HG02642 (cell line): ENCODE data around the gene ATRX.
A peak's percentile ranks its signal among the peaks of the same experiment; 100 is the strongest.
"Not testable (repeated sequence)": the region's sequence is repeated elsewhere in the genome, so short reads cannot be mapped to it uniquely, and the experiment has no call there.

Experiments used
- ATAC-seq: cut with Tn5 transposase; IDR thresholded peaks from one replicate; pipeline ENCODE4 v1.9.1; 2021; ENCODE audit warnings: mild to moderate bottlenecking; ENCODE audit not compliant: unreplicated experiment, poor library complexity

The ATRX gene

GRCh38 chrX:77742788-77743476 lies 43.1 kb downstream of the ATRX start:
- ATAC-seq = no peak

- no peak for ATAC-seq
Observed at GRCh38 chrX:77740376-77740905, 45.6 kb downstream of the ATRX start.

DNA sequence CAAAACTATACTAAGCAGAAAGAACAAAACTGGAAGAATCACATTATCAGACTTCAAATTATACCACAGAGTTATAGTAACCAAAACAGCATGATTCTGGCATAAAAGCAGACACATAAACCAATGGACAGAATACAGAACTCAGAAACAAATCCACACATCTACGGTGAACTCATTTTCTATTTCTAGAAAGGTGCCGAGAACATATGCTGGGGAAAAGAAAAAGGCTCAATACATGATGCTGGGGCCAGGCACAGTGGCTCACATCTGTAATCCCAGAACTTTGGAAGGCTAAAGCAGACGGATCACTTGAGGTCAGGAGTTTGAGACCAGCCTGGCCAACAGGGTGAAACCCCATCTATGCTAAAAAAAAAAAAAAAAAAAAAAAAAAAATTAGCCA lies 52.7 kb downstream of the ATRX start:
- no peak for ATAC-seq

DNA sequence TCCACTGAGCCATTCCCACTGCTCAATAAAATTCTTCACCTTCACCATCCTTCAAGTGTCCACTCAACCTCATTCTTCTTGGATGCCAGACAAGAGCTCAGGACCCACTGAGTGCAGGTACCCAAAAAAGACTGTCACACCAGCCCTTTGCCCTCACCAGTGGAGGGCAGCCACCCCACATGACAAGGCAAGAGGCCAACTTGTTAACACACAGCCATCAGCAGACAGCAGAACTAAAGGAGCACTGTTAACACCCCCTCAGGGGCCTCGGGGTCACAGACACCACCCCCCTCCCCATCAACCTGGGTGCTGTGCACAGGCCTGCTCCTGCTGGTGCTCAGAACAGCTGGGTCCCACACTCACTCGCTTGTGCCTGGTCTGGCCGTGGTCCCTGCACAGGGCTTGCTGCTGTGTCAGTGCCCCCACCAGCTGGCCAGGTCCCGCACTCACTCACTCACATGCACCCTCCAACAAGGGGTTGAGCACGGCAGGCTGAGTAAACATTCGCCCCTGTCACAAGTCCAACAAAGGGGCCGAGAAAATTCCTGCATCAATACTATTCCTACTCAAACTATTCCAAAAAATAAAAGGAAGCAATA lies 54.1 kb downstream of the ATRX start:
- no peak for ATAC-seq

DNA sequence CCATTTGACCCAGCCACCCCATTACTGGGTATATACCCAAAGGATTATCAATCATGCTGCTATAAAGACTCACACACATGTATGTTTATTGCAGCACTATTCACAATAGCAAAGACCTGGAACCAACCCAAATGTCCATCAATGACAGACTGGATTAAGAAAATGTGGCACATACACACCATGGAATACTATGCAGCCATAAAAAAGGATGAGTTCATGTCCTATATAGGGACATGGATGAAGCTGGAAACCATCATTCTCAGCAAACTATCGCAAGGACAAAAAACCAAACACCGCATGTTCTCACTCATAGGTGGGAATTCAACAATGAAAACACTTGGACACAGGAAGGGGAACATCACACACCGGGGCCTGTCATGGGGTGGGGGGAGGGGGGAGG lies 59.9 kb downstream of the ATRX start:
- ATAC-seq = not testable (repeated sequence)

DNA sequence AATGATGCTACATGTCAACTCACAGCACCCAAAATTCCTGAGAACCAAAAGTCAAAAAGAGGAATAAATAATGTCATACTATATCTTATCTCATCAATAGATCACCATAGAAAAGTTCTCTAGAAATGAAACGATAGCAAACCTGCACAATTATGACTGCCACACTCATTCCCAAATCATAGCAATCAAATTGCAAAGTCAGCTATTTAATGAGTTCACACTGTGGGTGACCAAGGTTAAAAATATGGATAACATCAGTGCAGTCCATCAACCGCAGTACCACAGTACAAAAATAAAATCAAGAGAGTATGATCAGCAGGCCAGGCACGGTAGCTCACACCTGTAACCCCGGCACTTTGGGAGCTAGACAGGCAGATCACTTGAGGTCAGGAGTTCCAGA lies 62.3 kb downstream of the ATRX start:
- ATAC-seq = no peak

- ATAC-seq = no peak
Observed at GRCh38 chrX:77719388-77719787, 66.6 kb downstream of the ATRX start.

- ATAC-seq = no peak
Observed at GRCh38 chrX:77704881-77705280, 81.1 kb downstream of the ATRX start.

- no peak for ATAC-seq
Observed at GRCh38 chrX:77698242-77698641, 87.8 kb downstream of the ATRX start.

DNA sequence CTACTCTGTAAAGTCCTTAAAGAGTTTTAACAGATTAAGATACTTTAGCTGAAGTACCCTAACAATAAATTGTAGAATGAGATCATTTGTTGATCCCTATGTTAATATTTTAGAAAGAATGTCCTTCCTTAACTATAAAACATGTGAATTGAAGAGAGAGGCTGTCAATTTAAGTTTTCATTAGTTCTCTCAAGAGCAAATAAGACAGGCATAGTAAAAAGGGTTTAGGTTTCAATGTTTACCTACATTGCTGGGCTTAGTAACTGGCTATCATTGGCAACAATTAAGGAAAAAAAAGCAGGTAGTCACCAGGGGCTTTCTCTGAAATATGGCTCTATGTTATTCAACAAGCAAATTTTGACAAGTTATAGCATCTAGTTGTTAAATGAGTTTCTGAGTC lies 91.5 kb downstream of the ATRX start:
- no peak for ATAC-seq

- ATAC-seq = no peak
Observed at GRCh38 chrX:77693594-77693993, 92.4 kb downstream of the ATRX start.

DNA sequence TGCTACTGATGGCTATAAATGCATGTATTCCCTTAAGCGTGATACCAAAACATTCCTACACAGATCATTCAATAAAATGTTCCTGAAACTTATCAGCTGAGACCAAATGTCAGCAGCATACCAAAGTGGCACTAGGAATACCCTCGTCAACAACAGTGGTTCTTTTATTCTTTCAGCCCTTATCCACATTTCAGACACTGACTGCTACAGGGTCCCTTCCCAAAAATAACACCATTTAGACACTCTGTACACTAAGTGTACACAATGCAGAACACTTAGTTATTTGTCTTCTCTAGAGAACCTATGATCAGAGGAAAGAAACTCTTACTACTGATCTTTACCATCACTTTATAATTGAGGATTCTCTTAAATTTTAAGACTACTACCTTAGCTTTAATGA lies 94.1 kb downstream of the ATRX start:
- ATAC-seq = no peak

DNA sequence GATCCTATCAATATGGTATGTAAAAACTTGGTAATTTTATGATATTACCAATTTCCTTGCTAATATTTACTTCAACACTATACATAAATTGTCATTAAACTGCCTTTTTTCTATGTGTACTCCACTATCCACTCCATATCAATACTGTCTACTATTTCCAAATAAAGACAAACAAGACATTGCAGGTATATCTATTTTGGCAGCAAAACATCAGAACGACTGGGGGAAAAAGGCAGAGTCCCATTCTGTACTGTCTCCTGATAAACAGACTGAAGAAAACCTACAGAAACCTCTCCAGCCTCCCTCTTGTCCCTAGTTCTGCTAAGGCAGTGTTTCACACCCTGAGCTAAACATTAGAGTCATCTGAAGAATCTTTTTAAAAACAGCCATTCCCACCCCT lies 96.6 kb downstream of the ATRX start:
- no peak for ATAC-seq

- not testable (repeated sequence) for ATAC-seq
Observed at GRCh38 chrX:77685683-77686082, 100.3 kb downstream of the ATRX start.

- ATAC-seq = no peak
Observed at GRCh38 chrX:77679144-77679543, 106.9 kb downstream of the ATRX start.

- ATAC-seq = no peak
Observed at GRCh38 chrX:77675986-77676385, 110.0 kb downstream of the ATRX start.

GRCh38 chrX:77668391-77669237 lies 117.4 kb downstream of the ATRX start:
- ATAC-seq = no peak

- ATAC-seq = no peak
Observed at GRCh38 chrX:77658886-77659285, 127.1 kb downstream of the ATRX start.

- ATAC-seq = no peak
Observed at GRCh38 chrX:77652095-77652494, 133.9 kb downstream of the ATRX start.

GRCh38 chrX:77640702-77641101 lies 145.3 kb downstream of the ATRX start:
- ATAC-seq = peak; percentile 45

- ATAC-seq = no peak
Observed at GRCh38 chrX:77639820-77640219, 146.2 kb downstream of the ATRX start.
